Psoas muscle (tissue), 8 donors: ENCODE measurements around the gene MANSC4. TPM values are rescaled to one million over a fixed set of nuclear protein-coding genes. Genes with fewer than 3 reads are reported as not detected.
"Not testable (repeated sequence)": the region's sequence is repeated elsewhere in the genome, so short reads cannot be mapped to it uniquely, and the experiment has no call there.

Experiments
- ATAC-seq, 4 donors: fragments of 200-7000 bp; cut with Tn5 transposase; one replicate each; pipeline ENCODE4 v1.9.1; 2020; ENCODE audit warnings: moderate library complexity in 3 of 4, mild to moderate bottlenecking in 2 of 4
- DNase-seq, 2 donors: peaks; one replicate each; pipeline ENCODE4 v3.0.0-alpha.2; 2020
- H3K27ac ChIP-seq: fragments of 200-600 bp; one replicate; pipeline ENCODE4 v1.8.0; 2022
- H3K27me3 ChIP-seq, 3 donors: fragments of 200-600 bp in 1 of 3; one replicate each; pipeline versions ENCODE4 v1.6.1 to v1.8.0; 2013 to 2022; ENCODE audit warnings: low read length in 2 of 3, mild to moderate bottlenecking in 2 of 3, moderate library complexity in 1 of 3; ENCODE audit not compliant: insufficient read depth in 3 of 3
- H3K36me3 ChIP-seq, 2 donors: fragments of 200-600 bp in 1 of 2; one replicate each; pipeline versions ENCODE4 v1.6.1 to v1.8.0; 2013 to 2022; ENCODE audit warnings: low read depth in 1 of 2, mild to moderate bottlenecking in 1 of 2, moderate library complexity in 1 of 2; ENCODE audit not compliant: insufficient read depth in 1 of 2
- H3K4me1 ChIP-seq: fragments of 200-600 bp; one replicate; pipeline ENCODE4 v1.8.0; 2022
- H3K4me3 ChIP-seq: fragments of 200-600 bp; one replicate; pipeline ENCODE4 v1.8.0; 2022; ENCODE audit warnings: mild to moderate bottlenecking
- H3K9me3 ChIP-seq: fragments of 200-600 bp; one replicate; pipeline ENCODE4 v1.8.0; 2022
- WGBS, 3 donors: extraction: QIAGEN DNeasy Blood & Tissue Kit; methylation state at CpG; one replicate each; pipeline versions ENCODE4 v1.1.6 to v1.1.7; 2013; 5-methylcytosine and 5-hydroxymethylcytosine counted together
- intact Hi-C, 2 donors: fragments of 100-400 bp; cut with DNase I; formaldehyde crosslinking; loops; one replicate each; pipeline versions ENCODE4 v1.11.0 to v1.14.2; 2022
- polyA plus RNA-seq, 3 donors: library from polyadenylated mRNA; stranded (reverse); fragments of 200-250 nt; gene quantifications; one replicate each; pipeline ENCODE4 v1.2.3, GENCODE V29; 2013
- total RNA-seq, 4 donors: library from RNA; stranded (reverse); fragmentation: NEBNext Ultra II Directional in 2 of 4; extraction: Animal tissue kit (Norgen Biotek cat#: 25700) in 2 of 4; gene quantifications; one replicate each; pipeline versions ENCODE4 v1.2.1 to v1.2.4, GENCODE V29; 2021 to 2023
- TF ChIP-seq, protein P1 (sequence below): fragments of 200-600 bp; IDR thresholded peaks from one replicate; pipeline ENCODE4 v1.8.0; 2022; ENCODE audit warnings: antibody characterized with exemption
- donor health status: healthy with polysubstance abuse.
- donor health status: DM: no; HTN: no; CAD: no; lungs with moderate emphysema.
- donor health status: Bipolar disorder and iron deficiency.
- donor health status: healthy.
- donor health status: DM: yes; HTN: yes; CAD: no.
- donor health status: DM: no; HTN: no; CAD: no.
- donor health status: DM: no; HTN: no; CAD: no.
- donor health status: DM: yes; HTN: yes; CAD: no.

MANSC4 gene
- total and polyA plus RNA-seq, 7 donors = 0.08 TPM; not detected in 6

DNA sequence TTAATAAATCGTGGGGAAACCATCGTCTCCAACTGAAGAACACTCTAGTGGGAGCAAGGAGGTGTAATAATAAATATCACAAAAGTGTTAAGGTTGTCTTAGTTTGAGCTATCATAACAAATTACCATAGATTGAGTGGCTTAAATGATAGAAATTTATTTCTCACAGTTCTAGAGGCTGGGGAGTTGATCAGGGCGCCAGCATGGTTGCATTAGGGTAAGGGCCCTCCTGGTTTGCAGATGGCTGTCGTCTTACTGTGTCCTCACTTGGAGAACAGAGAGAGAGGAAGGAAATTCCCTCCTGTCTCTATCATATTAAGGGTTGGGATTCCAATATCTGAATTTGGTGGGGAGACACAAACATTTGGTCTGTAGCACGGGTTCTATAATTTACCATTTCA lies 36.4 kb downstream of the MANSC4 start:
- no peaks in the 10 kb centered on the region for H3K27me3 ChIP-seq
- H3K4me1 ChIP-seq = peaks cover 2% of the 10 kb centered on the region
- TF ChIP-seq, protein P1, sequence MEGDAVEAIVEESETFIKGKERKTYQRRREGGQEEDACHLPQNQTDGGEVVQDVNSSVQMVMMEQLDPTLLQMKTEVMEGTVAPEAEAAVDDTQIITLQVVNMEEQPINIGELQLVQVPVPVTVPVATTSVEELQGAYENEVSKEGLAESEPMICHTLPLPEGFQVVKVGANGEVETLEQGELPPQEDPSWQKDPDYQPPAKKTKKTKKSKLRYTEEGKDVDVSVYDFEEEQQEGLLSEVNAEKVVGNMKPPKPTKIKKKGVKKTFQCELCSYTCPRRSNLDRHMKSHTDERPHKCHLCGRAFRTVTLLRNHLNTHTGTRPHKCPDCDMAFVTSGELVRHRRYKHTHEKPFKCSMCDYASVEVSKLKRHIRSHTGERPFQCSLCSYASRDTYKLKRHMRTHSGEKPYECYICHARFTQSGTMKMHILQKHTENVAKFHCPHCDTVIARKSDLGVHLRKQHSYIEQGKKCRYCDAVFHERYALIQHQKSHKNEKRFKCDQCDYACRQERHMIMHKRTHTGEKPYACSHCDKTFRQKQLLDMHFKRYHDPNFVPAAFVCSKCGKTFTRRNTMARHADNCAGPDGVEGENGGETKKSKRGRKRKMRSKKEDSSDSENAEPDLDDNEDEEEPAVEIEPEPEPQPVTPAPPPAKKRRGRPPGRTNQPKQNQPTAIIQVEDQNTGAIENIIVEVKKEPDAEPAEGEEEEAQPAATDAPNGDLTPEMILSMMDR = no peak
- WGBS, 3 donors = 97% methylated on average over 5 of the region's 5 CpGs
- no peaks in the 10 kb centered on the region for H3K9me3 ChIP-seq
- DNase-seq = no peak
- no peak for ATAC-seq
- H3K4me3 ChIP-seq = no peak overlapping the region
- no peak overlapping the region for H3K27ac ChIP-seq
- H3K36me3 ChIP-seq = peaks cover 4 to 65% of the 10 kb centered on the region in 2 donors
- intact Hi-C loops = no loop called here

DNA sequence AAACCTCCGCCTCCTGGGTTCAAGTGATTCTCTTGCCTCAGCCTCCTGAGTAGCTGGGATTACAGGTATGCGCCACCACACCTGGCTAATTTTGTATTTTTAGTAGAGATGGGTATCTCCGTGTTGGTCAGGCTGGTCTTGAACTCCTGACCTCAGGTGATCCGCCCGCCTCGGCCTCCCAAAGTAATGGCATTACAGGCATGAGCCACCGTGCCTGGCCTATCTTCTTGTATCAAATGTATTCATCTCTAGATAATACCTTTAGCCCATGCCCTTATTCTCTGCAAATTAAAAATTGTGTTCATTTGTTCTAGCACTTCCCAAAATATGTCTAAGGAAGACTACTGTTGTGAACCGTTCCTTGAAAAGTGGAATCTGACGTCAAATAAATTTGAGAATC lies 45.7 kb downstream of the MANSC4 start:
- H3K27me3 ChIP-seq, H3K9me3 ChIP-seq, intact Hi-C loops, H3K27ac ChIP-seq, ATAC-seq, DNase-seq, H3K4me1 ChIP-seq, H3K4me3 ChIP-seq: not testable (repeated sequence)
- 91 to 96% (median 94%) methylated on average over 9 of the region's 9 CpGs for WGBS, 3 donors
- peaks cover 2 to 65% of the 10 kb centered on the region in 2 donors for H3K36me3 ChIP-seq

DNA sequence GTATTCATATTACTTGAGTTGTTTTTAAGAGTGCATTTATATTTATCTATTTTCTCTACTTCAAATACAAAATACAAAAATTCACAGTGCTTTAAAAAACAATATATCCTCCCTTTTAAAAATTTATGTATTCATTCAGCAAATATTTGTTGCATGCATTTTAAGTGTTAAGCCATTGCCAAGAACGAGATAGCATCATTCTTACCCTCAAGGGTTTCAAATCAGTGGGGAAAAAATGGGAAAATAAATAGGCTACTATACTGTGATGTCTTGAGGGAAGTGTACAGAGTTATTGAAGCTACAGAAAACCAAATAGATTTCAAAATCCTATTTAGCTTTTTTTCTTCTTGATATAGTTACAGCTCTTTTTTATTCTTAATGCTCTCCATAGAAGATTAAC lies 46.2 kb downstream of the MANSC4 start:
- Histone ChIP-seq H3K27me3 (no peaks in the 10 kb centered on the region), H3K4me3 (no peak overlapping the region), H3K9me3 (no peaks in the 10 kb centered on the region), H3K27ac (no peak overlapping the region), H3K4me1 (no peaks in the 10 kb centered on the region), H3K36me3 (peaks cover 2 to 62% of the 10 kb centered on the region in 2 donors)
- 90 to 95% (median 91%) methylated on average over 1 of the region's 1 CpG for WGBS, 3 donors
- TF ChIP-seq, protein P1 = no peak
- DNase-seq (no peak), ATAC-seq (no peak)
- intact Hi-C loops = loop anchor here in 1 of 2 donors (2.0 kb wide), 1 partner anchor 207 kb away; no protein-coding TSS in a partner anchor

DNA sequence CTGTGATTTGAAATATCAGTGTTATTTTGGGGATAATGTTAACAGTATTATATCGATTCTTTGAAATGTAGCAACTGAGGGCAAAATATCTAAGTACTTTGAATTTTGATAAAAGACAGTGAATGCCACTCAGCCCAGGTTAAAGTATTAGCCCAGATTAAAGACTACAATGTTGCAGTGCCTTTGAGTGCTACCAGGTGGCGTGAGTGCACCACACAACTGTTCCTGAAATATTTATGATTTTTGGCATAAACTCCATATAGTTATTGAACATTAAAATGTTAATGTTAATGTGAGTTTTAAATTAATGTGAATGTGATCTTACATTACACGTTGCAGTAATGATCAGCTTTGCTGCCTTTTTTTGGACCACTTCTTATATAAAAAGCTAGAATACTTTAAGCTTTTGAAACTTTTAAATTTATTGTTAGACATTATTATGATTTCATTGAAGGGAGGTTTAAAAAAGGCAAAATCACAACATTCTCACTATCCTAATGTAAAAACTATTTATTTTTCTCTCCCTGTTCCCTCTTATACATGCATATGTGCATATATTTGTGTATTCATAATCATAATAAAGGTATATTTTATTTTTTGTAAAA lies 46.9 kb downstream of the MANSC4 start:
- ATAC-seq (peak in 3 of 4 donors; percentile 61 to 67 (median 65)), DNase-seq (no peak)
- Histone ChIP-seq H3K9me3 (no peaks in the 10 kb centered on the region), H3K4me3 (no peak overlapping the region), H3K27me3 (no peaks in the 10 kb centered on the region), H3K36me3 (peaks cover 2 to 62% of the 10 kb centered on the region in 2 donors), H3K4me1 (no peaks in the 10 kb centered on the region), H3K27ac (no peak overlapping the region)
- TF ChIP-seq, protein P1 = peak; percentile 60
- 63 to 64% (median 63%) methylated on average over 3 of the region's 3 CpGs for WGBS, 3 donors
- intact Hi-C loops = loop anchor here in 1 of 2 donors (2.0 kb wide), 1 partner anchor 208 kb away; no protein-coding TSS in a partner anchor

DNA sequence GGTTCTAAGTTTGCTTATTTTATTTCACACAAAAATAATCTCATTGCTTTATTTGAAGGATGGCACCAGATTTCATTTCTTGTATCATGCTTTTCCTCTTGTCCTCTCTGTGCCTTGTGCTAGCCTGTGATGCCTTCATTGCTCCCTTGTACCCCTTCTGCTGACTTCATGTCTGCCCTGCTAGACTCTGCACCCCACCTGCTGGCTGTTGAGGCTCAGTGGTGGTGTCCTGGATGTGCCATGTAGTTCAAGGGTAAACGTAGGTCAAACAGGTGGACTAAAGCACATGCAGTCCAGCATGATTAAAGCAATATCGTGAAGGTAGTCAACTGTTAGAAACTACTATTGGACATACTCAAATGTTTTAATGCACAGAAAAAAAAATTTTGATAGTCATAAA lies 47.8 kb downstream of the MANSC4 start:
- H3K27me3 ChIP-seq = no peaks in the 10 kb centered on the region
- H3K4me3 ChIP-seq = no peak overlapping the region
- WGBS, 3 donors = 52 to 59% (median 58%) methylated on average over 2 of the region's 2 CpGs
- intact Hi-C loops = loop anchor here in 1 of 2 donors (2.0 kb wide), 1 partner anchor 209 kb away; no protein-coding TSS in a partner anchor
- peak in 1 of 4 donors; percentile 46 for ATAC-seq
- TF ChIP-seq, protein P1 = no peak
- DNase-seq = no peak
- no peak overlapping the region for H3K27ac ChIP-seq
- no peaks in the 10 kb centered on the region for H3K9me3 ChIP-seq
- H3K36me3 ChIP-seq = peaks cover 2 to 60% of the 10 kb centered on the region in 2 donors
- no peaks in the 10 kb centered on the region for H3K4me1 ChIP-seq
